GM19455 (cell line): ENCODE data around the gene ABR.
"Not testable (repeated sequence)": the region's sequence is repeated elsewhere in the genome, so short reads cannot be mapped to it uniquely, and the experiment has no call there.

Experiments used
- ATAC-seq: cut with Tn5 transposase; IDR thresholded peaks from one replicate; pipeline ENCODE4 v1.9.1; 2021; ENCODE audit not compliant: unreplicated experiment

Gene ABR

GRCh38 chr17:1122533-1123392 lies 57.0 kb downstream of the ABR start:
- no peak for ATAC-seq

- ATAC-seq: not testable (repeated sequence)
These were observed 58.4 kb downstream of the ABR start for GRCh38 chr17:1121442-1121817.

- ATAC-seq: no peak
These were observed 59.0 kb downstream of the ABR start for GRCh38 chr17:1120596-1121441.

GRCh38 chr17:1119924-1120323 lies 59.9 kb downstream of the ABR start:
- no peak for ATAC-seq

- ATAC-seq: no peak
These were observed 63.2 kb downstream of the ABR start for GRCh38 chr17:1116602-1117001.

GRCh38 chr17:1112875-1113274 lies 66.9 kb downstream of the ABR start:
- ATAC-seq: no peak

GRCh38 chr17:1111599-1112443 lies 68.0 kb downstream of the ABR start:
- no peak for ATAC-seq

GRCh38 chr17:1110862-1111598 lies 68.8 kb downstream of the ABR start:
- no peak for ATAC-seq

- ATAC-seq: no peak
These were observed 69.3 kb downstream of the ABR start for GRCh38 chr17:1110541-1110861.

- peak; percentile 27 for ATAC-seq
These were observed 69.9 kb downstream of the ABR start for GRCh38 chr17:1109606-1110540.

GRCh38 chr17:1108765-1109605 lies 70.8 kb downstream of the ABR start:
- ATAC-seq: peak; percentile 50

- ATAC-seq: peak; percentile 11
These were observed 71.4 kb downstream of the ABR start for GRCh38 chr17:1108478-1108764.

- ATAC-seq: no peak
These were observed 71.9 kb downstream of the ABR start for GRCh38 chr17:1107777-1108477.

GRCh38 chr17:1107083-1107776 lies 72.6 kb downstream of the ABR start:
- no peak for ATAC-seq

- no peak for ATAC-seq
These were observed 75.6 kb downstream of the ABR start for GRCh38 chr17:1104222-1104621.

- no peak for ATAC-seq
These were observed 79.4 kb downstream of the ABR start for GRCh38 chr17:1100382-1100781.

- ATAC-seq: no peak
These were observed 80.5 kb downstream of the ABR start for GRCh38 chr17:1099242-1099641.
